Activated T-cell treated with anti-CD3 and anti-CD28 coated beads for 24 hours (primary cell): ENCODE measurements around the gene OR2T27.
"Not testable (repeated sequence)": the region's sequence is repeated elsewhere in the genome, so short reads cannot be mapped to it uniquely, and the experiment has no call there.

Experiments
- DNase-seq: peaks from one replicate; pipeline ENCODE4 v3.0.0-alpha.2; 2020; ENCODE audit warnings: low read depth

The OR2T27 gene, protein sequence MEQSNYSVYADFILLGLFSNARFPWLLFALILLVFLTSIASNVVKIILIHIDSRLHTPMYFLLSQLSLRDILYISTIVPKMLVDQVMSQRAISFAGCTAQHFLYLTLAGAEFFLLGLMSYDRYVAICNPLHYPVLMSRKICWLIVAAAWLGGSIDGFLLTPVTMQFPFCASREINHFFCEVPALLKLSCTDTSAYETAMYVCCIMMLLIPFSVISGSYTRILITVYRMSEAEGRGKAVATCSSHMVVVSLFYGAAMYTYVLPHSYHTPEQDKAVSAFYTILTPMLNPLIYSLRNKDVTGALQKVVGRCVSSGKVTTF

GRCh38 chr1:248655354-248655753, at the start of gene OR2T27:
TSS of gene OR2T27 (minus strand) at chr1:248655528. CDS start at chr1:248650884, 4,644 bp downstream.
- DNase-seq = not testable (repeated sequence)

DNA sequence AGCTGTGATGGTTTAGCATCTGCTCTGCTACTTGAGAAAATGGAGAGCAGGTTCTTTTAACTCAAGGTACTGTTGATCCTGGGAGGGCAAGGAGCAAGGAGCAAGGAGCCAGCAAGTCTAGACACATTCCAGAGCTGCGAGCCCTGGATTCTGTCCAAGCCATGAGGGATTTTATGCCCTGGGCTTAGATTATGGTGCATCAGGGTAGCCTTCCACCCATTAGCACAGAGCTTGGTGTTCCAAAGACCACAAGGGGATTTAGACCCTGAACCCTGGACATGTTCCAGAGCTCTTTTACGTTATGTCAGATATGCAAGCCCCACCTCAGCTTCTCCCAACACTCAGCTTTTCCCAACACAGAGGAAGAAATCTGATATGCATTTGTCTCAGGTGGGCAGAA, 49.3 kb upstream of the OR2T27 start:
- DNase-seq = no peak

DNA sequence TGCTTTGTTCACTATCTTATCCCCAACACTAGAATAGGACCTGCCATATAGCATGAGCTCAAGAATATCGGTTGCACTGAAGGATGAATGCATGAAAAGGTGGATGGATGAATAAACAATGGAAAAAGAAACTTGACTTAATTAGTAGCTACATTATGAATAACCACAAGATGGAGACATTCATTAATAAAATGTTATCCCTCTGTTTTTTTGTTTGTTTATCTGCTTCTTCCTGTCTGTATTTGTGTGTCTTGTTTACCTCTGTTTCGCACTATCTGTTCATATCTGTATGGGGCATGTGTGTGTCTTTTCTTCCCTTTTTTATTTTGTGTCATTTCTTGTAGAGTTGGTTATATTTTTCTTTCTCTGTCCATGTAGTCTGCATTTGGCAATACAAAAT, 48.3 kb upstream of the OR2T27 start:
- no peak for DNase-seq

- no peak for DNase-seq
Measured at GRCh38 chr1:248702714-248703113, 47.4 kb upstream of the OR2T27 start, which contains the start of gene OR14I1. TSS of gene OR14I1 (minus strand) at chr1:248702766.

DNA sequence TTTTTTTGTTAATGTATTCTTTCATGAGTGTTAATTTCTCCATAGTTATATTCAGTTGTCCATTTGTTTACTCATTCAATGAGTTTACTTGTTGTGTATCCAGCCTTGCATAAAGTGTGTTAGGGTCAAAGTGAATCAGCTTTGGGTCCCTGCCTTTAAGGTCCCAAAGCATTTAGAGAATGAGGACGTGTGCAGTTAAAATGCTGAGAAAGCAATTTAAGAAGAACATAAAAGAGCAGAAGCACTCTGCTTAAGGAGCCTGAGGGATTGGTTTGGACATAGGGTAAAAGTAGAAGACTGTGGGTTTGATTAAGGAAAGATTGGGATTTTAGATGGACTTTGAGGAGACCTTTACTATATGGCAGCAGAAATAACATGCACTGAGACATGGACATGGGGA, 43.8 kb upstream of the OR2T27 start:
- DNase-seq = no peak

DNA sequence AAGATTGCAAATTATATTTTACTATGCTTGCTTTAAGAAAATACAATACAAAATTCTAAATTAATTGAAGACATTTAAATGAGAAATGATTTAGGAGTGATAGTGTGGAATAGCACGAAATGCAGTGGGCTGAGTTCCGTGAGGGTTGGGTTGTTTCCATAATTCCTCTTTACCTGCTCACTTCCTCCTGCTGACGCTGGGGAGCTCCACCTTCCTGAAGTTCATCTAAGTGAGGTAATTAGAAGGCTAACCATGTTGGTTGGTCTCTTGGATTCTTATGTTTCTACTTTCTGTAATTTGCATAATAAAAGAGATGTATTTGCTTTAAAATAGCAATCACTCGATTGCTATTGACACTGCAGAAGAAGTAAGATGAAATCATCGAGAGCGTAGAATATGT, 42.6 kb upstream of the OR2T27 start:
- no peak for DNase-seq

- no peak for DNase-seq
Measured at GRCh38 chr1:248696774-248697173, 41.4 kb upstream of the OR2T27 start.

DNA sequence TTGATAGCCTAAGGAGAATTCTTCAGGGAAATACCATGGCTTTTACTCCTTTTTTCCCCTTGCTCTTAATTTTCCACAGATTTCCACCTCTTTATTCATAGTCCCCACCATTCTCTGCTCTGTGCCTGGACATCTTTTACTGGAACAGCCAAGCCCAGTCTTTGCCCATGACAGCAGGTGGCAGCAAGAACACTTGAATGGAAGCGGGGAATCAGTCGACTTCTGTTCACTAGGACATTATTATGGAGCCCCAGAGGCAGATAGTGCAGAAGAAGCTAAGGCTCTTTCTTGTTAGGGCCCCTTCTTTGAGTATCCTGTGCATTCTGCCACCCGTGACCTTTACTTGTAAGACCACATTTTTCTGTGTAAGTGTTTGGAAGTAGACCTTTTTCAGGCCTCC, 40.9 kb upstream of the OR2T27 start:
- no peak for DNase-seq

- no peak for DNase-seq
Measured at GRCh38 chr1:248695451-248696132, 40.3 kb upstream of the OR2T27 start.

DNA sequence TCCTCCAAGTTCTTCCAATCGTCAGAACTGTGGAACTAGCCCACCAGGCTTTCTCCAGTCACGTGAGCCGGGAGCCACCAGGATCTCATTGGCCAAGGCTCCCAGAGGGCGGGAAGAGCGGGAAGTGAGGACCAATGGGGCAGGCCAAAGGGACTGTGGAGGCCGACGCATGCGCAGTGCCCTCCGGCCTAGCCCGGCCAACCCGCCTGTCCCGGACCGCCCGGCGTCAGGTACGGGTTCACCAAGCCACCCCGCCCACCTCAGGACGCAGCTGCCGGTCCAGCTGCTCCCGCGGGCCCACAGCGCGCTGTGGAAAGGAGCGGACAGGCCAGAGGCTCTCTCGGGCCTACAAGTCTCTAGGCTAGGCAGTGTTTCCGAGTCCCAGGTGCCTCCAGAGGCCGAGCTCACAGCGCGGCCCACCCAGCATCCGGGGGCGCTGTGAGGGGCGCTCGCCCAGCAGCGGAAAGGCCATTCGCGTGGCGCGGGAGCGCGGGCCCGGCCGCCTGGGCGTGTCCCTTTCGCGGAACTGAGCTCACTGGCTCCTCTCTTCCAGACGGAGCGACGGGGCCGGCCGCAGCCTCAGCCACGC, 36.3 kb upstream of the OR2T27 start:
- DNase-seq = no peak

- DNase-seq = no peak
Measured at GRCh38 chr1:248688527-248689298, 33.4 kb upstream of the OR2T27 start.

DNA sequence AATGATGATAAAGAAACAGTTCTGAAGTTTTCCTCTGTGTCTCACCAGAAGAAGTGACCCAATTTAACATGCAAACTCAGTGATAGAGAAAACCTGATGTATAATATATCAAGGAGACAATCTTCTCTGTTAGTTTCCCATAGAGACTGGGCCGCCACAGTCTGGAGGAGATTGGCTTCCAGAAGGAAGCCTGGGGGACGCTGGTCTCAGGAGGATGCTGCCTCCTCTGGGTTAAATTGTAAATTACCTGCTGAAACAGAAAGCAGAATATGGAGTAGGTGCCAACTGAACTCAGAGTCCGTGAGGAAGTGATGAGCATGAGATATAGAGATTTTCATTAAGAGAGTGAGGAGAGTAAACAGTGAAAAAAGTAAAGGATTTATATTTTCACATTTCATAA, 31.5 kb upstream of the OR2T27 start:
- DNase-seq = no peak

GRCh38 chr1:248681651-248682050, 26.3 kb upstream of the OR2T27 start:
- DNase-seq = no peak

DNA sequence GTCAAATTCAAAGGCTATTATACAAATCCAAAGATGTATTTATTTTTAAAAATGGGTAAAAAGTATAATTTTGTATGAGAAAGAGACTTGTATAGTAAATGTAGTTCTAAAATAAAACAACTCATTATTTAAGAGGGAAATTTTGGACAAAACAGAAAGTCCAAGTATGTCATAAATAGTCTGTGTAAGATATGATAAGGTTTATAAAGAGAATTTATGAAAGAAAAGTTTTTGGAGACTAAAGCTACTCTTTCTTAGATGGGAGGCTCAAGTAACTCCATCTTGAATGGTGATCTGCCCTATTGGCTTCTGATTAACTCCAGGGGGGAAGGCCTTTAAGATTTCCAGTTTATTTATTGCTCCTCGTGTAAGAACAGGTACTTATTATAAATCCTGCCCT, 14.7 kb upstream of the OR2T27 start:
- DNase-seq = no peak

DNA sequence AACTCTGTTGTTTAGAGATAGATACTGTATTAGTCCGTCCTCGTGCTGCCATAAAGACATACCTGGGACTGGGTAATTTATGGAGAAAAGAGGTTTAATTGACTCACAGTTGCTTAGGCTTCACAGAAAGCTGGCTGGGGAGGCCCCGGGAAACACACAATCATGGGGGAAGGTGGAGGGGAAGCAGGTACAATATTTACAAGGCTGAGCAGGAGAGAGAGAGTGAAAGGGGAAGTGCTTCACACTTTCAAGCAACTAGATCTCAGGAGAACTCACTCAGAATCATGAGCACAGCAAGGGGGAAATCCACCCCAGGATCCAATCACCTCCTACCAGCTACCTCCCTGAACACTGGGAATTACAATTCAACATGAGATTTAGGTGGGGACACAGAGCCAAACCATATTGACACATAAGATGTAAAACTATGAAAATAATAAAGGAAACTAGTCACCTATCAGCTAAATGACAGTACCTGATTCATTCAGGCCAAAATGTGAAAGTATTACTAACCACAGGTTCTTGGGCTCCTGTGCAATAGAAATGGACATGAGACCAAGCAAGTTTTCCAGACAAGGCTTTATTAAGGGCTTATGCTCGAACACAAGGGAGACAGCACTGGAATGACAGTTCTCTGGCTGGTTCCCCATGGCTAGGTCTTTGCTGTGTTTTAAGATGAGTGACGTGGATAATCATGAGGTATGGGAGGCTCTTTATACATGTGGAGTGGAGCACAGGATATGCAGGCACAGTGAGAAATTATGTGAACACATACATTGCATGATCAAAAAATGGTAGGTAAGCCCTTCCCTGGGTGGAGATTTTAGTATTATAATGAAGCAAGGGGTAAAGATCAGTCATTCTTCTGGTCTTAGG, 8.4 kb upstream of the OR2T27 start:
- not testable (repeated sequence) for DNase-seq

- DNase-seq = not testable (repeated sequence)
Measured at GRCh38 chr1:248656797-248657196, 1.5 kb upstream of the OR2T27 start.

- DNase-seq = not testable (repeated sequence)
Measured at GRCh38 chr1:248648770-248649536, 6.4 kb downstream of the OR2T27 start.

DNA sequence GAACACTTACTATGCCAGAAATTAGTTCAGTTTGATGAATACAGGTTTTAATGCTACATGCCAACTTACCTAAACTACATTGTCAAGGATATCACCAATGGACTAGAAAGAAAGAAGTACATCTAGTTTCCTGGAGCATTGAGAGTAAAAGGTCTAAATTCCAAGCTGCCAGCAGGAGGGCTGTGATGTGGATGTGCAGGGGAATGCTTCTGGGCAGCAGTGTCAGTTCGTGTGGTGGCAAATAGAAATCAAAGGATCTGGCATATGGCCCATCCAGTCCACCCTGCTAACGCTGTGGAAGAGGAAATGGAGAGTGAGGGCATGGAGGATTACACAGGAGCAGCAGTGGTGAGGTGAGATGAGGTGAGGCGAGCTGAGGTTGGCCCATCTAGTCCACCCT, 10.2 kb downstream of the OR2T27 start, which contains the start of gene OR2T35:
TSS of gene OR2T35 (minus strand) at position 101 of the 400 bp plus-strand sequence. CDS start 6,020 bp downstream, outside the sequence.
- not testable (repeated sequence) for DNase-seq

- DNase-seq = not testable (repeated sequence)
Measured at GRCh38 chr1:248642971-248643651, 12.2 kb downstream of the OR2T27 start.

GRCh38 chr1:248641583-248641982, 13.7 kb downstream of the OR2T27 start:
- DNase-seq = not testable (repeated sequence)
